Muscle layer of colon (tissue), 2 donors: Measurements from ENCODE around the gene KRT3.
"Not testable (repeated sequence)": the region's sequence is repeated elsewhere in the genome, so short reads cannot be mapped to it uniquely, and the experiment has no call there.

Source experiments
- H3K27ac ChIP-seq: one replicate; pipeline ENCODE4 v1.7.0; 2013; ENCODE audit warnings: low read depth, mild to moderate bottlenecking, low read length, moderate library complexity
- H3K27me3 ChIP-seq, 2 donors: one replicate each; pipeline ENCODE4 v1.7.0; 2013; ENCODE audit warnings: low read length in 2 of 2, mild to moderate bottlenecking in 2 of 2; ENCODE audit not compliant: insufficient read depth in 2 of 2, control insufficient read depth in 1 of 2
- H3K36me3 ChIP-seq: one replicate; pipeline ENCODE4 v1.7.0; 2013; ENCODE audit warnings: mild to moderate bottlenecking, low read length; ENCODE audit not compliant: insufficient read depth
- H3K4me1 ChIP-seq: one replicate; pipeline ENCODE4 v1.7.0; 2013; ENCODE audit warnings: mild to moderate bottlenecking, low read length; ENCODE audit not compliant: insufficient read depth
- H3K4me3 ChIP-seq, 2 donors: one replicate each; pipeline ENCODE4 v1.7.0; 2013; ENCODE audit warnings: low read length in 2 of 2, low read depth in 1 of 2, mild to moderate bottlenecking in 1 of 2, moderate library complexity in 1 of 2
- H3K9ac ChIP-seq: one replicate; pipeline ENCODE4 v1.7.0; 2013; ENCODE audit warnings: low read length
- H3K9me3 ChIP-seq: one replicate; pipeline ENCODE4 v1.7.0; 2013; ENCODE audit warnings: mild to moderate bottlenecking, low read length
- donor health status: abdominal sarcoma.
- donor health status: Adenocarcinoma of cecum.

Gene KRT3

DNA sequence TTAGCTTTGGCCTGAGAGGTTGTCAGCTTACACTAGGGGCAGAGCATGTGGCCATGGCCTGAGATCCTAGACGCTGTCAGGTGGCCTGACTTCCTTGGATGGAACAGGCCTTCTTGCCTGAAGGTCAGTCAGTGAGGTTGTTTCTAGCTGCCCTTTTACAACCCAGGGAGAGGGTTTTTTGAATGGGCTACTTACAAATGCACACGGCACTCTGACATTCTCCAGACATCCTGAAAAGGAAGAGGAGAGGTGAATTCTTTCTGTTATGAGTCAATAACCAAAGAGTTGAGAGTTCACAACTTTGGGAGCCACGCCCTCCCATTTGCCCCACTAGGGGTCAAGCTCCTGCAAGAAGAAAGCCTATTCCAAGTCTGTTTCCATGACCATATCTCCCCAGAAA is 26.6 kb downstream of the KRT3 start:
- no peaks in the 10 kb centered on the region for H3K27me3 ChIP-seq
- H3K4me3 ChIP-seq = no peak overlapping the region
- H3K4me1 ChIP-seq = no peaks in the 10 kb centered on the region
- H3K27ac ChIP-seq = no peak overlapping the region
- H3K9me3 ChIP-seq = no peaks in the 10 kb centered on the region
- no peak overlapping the region for H3K9ac ChIP-seq
- no peaks in the 10 kb centered on the region for H3K36me3 ChIP-seq

DNA sequence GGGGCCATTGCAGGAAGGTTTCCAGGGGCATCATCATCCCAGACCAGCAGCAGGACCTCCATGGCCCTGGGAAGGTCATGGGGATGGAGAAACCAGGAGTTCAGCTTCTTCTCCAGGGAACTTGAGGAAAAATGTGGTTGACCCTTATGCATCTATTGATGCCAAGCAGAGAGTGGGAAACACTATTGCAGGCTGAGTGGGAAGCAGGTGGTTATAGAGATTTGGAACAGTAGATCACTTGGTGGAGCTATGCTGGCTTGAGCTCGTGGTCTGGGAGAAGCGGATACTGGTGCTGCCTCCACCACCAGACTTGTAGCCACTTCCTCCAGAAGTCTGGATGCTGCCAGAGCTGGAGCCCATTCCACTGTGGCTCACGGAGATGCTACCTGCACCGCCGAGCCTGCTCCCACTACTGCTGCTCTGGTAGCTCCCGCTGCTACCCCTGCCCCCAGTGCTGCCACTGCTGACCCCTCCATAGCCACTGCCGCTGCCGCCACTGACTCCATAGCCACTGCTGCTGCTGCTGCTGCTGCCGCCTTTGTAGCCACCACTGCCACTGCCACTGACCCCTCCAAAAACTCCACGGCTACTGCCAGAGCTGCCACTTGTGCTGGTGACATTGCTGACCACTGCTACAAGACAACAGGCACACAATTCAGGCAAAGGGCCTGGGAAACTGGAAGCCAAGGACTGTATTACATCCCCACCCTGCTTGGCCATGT is 27.3 kb downstream of the KRT3 start:
- Histone ChIP-seq H3K27me3 (no peaks in the 10 kb centered on the region), H3K27ac (no peak overlapping the region)

DNA sequence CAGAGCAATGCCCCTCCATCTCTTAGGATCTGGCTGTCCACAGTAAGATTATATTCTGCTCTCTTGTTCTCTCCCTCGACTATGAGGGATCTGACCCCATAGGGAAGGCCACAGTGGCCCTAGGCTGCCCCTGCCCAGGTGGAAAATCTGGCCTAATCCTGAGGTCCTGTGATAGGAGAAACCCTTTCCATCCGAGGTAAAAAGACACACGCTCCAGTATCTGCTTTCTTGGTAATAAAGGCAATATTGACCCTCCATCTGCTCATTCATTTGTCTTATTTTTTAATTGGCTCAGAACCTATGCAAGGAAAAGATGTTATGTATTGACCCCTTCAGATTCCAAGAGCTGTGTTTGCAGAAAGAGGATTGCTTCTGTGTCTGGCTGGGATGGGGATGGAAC is 28.5 kb downstream of the KRT3 start:
- H3K27me3 ChIP-seq = no peaks in the 10 kb centered on the region
- no peak overlapping the region for H3K27ac ChIP-seq
- no peaks in the 10 kb centered on the region for H3K9me3 ChIP-seq
- no peaks in the 10 kb centered on the region for H3K36me3 ChIP-seq
- H3K9ac ChIP-seq = no peak overlapping the region
- H3K4me1 ChIP-seq = no peaks in the 10 kb centered on the region
- H3K4me3 ChIP-seq = no peak overlapping the region

More for the DNA sequence above, 27.3 kb downstream of the KRT3 start:
- H3K36me3 ChIP-seq = no peaks in the 10 kb centered on the region
- no peaks in the 10 kb centered on the region for H3K9me3 ChIP-seq
- no peak overlapping the region for H3K4me3 ChIP-seq
- H3K4me1 ChIP-seq = no peaks in the 10 kb centered on the region
- no peak overlapping the region for H3K9ac ChIP-seq

DNA sequence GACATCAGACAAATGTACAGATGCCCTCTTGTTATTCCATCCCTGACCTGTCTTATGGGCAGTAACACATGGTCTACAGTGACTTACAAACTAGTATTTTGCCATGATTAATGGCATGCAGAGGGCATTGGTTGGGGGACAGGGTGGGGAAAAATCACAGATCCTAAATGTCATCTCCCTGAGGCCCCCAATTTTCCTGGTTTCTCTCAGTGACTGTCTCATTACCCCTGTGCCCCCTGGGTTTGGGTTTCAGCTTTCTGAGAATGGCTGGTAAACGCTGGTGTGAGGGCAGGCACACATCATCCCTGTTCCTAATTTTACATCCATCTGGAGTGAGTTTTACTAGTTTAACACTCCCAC is 28.9 kb downstream of the KRT3 start:
- H3K27ac ChIP-seq = no peak overlapping the region

DNA sequence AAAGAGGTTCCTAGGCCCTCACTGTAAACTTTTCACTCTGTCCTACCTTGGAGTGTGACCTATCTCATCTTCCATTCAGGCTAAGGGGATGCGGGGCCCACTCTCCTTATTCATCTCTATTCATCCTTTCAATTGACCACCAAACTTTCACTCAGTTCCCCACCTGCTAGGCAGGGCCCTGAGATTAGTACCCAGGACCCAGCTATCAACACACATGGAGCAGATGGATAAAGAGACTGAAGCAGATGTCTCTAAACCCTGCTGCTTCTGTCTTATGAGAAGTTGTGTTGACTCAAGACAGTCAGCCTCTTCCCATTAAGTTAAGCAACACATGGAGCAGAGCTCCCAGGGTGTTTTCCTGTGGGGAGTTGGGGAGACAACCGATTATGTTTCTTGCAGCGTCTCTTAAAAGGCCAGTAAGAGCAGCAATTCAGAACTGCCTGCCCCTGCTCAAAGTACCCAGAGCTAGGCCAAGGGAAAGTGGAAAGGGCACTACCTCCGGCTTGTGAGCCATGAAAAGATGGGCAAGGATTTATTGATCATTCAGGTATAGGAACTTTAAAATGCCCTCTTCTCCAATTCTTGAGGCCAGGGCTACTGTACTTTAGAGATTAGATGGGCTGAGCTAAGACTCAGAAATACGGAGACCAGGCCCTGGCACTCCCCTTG is 29.4 kb downstream of the KRT3 start:
- no peak overlapping the region for H3K27ac ChIP-seq
- no peak overlapping the region for H3K9ac ChIP-seq
- no peaks in the 10 kb centered on the region for H3K27me3 ChIP-seq
- H3K9me3 ChIP-seq = no peaks in the 10 kb centered on the region
- H3K4me1 ChIP-seq = no peaks in the 10 kb centered on the region
- H3K36me3 ChIP-seq = no peaks in the 10 kb centered on the region
- no peak overlapping the region for H3K4me3 ChIP-seq

More for the DNA sequence above, 28.9 kb downstream of the KRT3 start:
- Histone ChIP-seq H3K27me3 (no peaks in the 10 kb centered on the region), H3K4me1 (no peaks in the 10 kb centered on the region), H3K9ac (no peak overlapping the region), H3K9me3 (no peaks in the 10 kb centered on the region), H3K4me3 (no peak overlapping the region), H3K36me3 (no peaks in the 10 kb centered on the region)

DNA sequence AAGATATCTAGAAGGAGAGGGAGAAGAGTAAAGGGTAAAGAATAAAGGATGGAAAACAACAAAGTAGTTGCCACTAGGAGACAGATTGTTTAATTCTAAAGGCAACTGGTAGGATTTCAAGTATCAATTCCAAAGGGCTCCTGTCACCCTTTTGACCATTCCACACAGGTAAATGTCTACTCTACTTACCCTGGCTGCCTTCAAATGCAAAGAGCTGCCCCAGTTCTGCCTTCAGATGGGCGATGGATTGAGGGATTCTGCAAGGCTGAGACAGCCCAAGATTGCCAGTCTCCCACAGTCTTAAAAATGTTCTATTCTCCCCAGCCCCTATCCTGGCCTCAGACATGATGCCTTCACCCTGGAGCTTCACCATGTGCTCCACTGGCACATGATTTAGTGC is 30.2 kb downstream of the KRT3 start:
- H3K27me3 ChIP-seq = no peaks in the 10 kb centered on the region
- no peaks in the 10 kb centered on the region for H3K36me3 ChIP-seq
- no peak overlapping the region for H3K27ac ChIP-seq
- H3K9ac ChIP-seq = no peak overlapping the region
- H3K9me3 ChIP-seq = no peaks in the 10 kb centered on the region
- no peaks in the 10 kb centered on the region for H3K4me1 ChIP-seq
- H3K4me3 ChIP-seq = no peak overlapping the region

DNA sequence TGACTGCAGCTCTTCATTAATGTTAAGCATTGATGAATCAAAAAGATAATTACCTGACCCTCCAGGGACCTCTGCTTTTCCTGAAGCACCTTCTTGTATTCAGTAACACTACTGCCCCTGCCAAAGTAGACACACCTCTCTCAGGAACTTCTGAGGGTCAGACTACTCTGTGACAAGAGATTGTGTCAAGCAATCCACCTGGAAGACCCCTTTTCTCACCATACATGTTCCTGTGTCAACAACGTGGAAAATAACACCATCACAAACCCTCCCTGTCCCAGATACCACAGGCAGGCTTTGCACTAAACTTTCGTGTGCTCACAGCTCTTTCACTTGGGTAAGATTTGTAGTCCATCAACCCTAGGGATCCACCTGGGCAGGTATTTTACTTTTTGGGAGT is 31.9 kb downstream of the KRT3 start:
- Histone ChIP-seq H3K9ac (no peak overlapping the region), H3K27ac (no peak overlapping the region), H3K36me3 (no peaks in the 10 kb centered on the region), H3K9me3 (peaks cover 5% of the 10 kb centered on the region), H3K4me1 (no peaks in the 10 kb centered on the region), H3K27me3 (no peaks in the 10 kb centered on the region), H3K4me3 (no peak overlapping the region)

DNA sequence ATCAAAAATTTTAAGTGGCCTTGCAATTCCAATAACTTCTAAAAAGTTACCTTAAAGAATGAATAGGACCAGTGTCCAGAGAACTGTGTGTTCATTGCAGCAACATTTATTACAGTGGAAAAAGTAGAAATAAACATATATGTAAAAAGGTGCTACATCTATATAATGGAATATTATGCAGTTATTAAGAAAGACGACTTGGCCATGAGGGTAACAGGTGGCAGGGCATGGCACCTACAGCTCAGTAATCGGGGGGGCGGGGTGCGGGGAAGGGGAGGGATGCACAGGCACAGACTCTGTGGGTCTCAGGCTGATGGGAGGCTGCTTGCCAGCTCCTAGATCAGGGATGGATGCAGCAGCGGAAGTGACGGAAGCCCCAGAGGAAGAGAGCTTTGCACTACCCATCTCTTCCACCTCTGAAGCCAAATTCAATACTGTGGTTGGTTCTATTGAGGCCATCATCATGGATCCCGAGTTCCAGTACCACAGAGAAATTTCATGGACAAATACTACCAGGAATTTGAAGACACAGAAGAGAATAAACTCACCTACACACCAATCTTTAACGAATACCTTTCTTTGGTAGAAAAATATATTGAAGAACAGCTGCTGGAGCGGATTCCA is 32.8 kb downstream of the KRT3 start:
- Histone ChIP-seq H3K27ac (no peak overlapping the region), H3K9me3 (peaks cover 5% of the 10 kb centered on the region), H3K27me3 (no peaks in the 10 kb centered on the region), H3K9ac (no peak overlapping the region), H3K4me1 (no peaks in the 10 kb centered on the region), H3K36me3 (no peaks in the 10 kb centered on the region), H3K4me3 (no peak overlapping the region)

DNA sequence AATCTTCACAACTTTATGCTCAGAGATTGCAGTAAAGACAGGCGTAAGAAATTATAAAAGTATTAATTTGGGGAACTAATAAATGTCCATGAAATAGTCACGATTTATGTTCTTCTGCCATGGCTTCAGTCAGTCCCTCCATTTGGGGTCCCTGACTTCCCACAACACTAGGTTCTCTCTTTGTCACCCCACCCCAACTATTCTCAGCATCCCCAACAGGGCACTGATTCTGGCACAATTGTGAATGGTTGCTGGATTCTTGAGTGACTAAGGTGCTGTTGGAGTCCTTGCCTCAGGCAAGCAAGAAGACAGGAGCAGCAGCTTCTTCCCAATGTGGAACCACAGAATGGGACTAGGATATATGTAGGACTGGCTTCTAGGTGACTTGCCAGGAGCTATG is 34.1 kb downstream of the KRT3 start:
- no peak overlapping the region for H3K27ac ChIP-seq
- H3K4me1 ChIP-seq = no peaks in the 10 kb centered on the region
- H3K9ac ChIP-seq = no peak overlapping the region
- no peaks in the 10 kb centered on the region for H3K27me3 ChIP-seq
- H3K4me3 ChIP-seq = no peak overlapping the region
- H3K9me3 ChIP-seq = peaks cover 5% of the 10 kb centered on the region
- no peaks in the 10 kb centered on the region for H3K36me3 ChIP-seq

DNA sequence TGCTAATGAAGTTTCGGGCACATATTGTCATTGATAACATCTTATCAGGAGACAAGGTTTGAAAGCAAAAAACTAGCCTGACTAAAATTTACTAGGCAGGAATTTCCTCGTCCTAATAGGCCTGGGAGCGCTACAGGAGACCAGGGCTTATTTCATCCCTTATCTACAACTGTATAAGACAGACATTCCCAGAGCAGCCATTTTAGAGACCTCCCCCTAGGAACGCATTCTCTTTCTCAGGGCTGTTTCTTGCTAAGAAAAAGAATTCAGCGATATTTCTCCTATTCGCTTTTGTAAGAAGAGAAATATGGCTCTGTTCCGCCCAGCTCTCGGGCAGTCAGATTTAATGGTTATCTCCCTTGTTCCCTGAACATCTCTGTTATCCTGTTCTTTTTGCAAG is 34.7 kb downstream of the KRT3 start:
- H3K36me3 ChIP-seq, H3K4me3 ChIP-seq, H3K4me1 ChIP-seq, H3K9me3 ChIP-seq, H3K9ac ChIP-seq, H3K27ac ChIP-seq, H3K27me3 ChIP-seq: not testable (repeated sequence)

DNA sequence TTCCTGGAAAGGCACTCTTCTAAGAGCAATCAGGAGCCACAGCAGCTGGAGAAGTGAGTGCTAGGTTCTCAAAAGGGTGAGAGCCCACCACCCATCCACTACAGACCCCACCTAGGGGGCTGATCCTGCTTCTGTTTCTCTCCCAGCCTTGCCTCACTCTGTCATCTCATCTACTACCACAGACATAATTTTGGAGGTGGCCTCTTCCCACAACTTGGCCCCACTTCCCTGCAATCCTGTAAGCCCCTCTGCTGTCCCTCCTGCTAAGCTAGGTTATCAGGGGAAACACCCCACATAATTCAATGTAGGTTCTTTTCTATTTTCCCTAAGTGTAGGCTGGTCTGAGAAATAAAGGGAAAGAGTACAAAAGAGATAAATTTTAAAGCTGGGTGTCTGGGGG is 35.3 kb downstream of the KRT3 start:
- Histone ChIP-seq H3K4me1 (no peaks in the 10 kb centered on the region), H3K4me3 (no peak overlapping the region)

DNA sequence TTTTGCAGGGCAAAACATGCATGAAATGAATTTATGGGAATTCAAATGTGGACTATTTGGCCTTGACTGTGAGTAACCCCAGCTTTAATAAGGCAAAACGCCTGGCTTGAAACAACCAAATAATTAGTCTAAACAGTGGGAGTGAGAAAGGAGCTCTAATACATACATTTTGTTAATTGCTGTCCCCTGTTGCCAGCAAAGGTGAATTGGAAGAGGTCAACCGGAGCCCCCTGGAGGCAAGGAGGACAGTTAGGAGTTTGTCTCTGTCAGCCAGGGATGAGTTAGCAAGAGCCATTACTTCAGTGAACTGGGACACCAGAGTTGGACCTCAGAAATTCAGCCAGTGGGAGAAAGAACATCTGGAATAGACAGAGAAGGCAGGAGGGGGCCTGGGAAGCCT is 36.2 kb downstream of the KRT3 start:
- H3K4me1 ChIP-seq = no peaks in the 10 kb centered on the region
- H3K27ac ChIP-seq = no peak overlapping the region
- no peak overlapping the region for H3K4me3 ChIP-seq
- peaks cover 0 to 3% of the 10 kb centered on the region in 2 donors for H3K27me3 ChIP-seq
- H3K9me3 ChIP-seq = peaks cover 5% of the 10 kb centered on the region
- H3K9ac ChIP-seq = no peak overlapping the region
- no peaks in the 10 kb centered on the region for H3K36me3 ChIP-seq

More for the DNA sequence above, 35.3 kb downstream of the KRT3 start:
- H3K36me3 ChIP-seq = no peaks in the 10 kb centered on the region
- H3K27ac ChIP-seq = no peak overlapping the region
- peaks cover 5% of the 10 kb centered on the region for H3K9me3 ChIP-seq
- H3K9ac ChIP-seq = no peak overlapping the region
- H3K27me3 ChIP-seq = no peaks in the 10 kb centered on the region
